GM19193 (cell line): ENCODE measurements around the gene APLN.

Experiments
- POLR2A ChIP-seq: IDR thresholded peaks from 4 replicates; pipeline ENCODE4 v1.6.1; 2011; ENCODE audit not compliant: insufficient read depth, insufficient read length; ENCODE audit errors: extremely low read depth

The APLN gene

GRCh38 chrX:129599996-129600395, 54.8 kb downstream of the APLN start:
- no peak for TF ChIP-seq POLR2A

- no peak for TF ChIP-seq POLR2A
Measured at GRCh38 chrX:129599499-129599898, 55.3 kb downstream of the APLN start.

GRCh38 chrX:129597905-129598304, 56.9 kb downstream of the APLN start:
- no peak for TF ChIP-seq POLR2A

GRCh38 chrX:129596077-129596476, 58.7 kb downstream of the APLN start:
- no peak for TF ChIP-seq POLR2A
